ENCODE data around the gene SMCO1. TPM values are rescaled to one million over a fixed set of nuclear protein-coding genes. Genes with fewer than 3 reads are reported as not detected.
"Not testable (repeated sequence)": the region's sequence is repeated elsewhere in the genome, so short reads cannot be mapped to it uniquely, and the experiment has no call there.

Gene SMCO1
- polyA plus RNA-seq, 1 donor from 2014 or later = not detected

DNA sequence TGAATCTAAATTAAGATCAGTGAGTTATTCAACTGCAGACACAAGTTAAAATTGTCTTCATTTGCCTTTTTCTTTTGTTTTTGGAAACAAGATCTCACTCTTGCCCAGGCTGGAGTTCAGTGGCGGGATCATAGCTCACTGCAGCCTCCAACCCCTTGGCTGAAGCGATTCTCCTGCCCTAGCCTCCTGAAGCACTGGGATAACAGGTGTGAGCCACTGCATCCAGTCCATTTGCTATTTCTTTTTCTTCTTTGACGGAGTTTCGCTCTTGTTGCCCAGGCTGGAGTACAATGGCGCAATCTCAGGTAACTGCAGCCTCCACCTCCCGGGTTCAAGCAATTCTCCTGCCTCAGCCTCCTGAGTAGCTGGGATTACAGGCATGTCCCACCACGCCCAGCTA, 21.9 kb downstream of the SMCO1 start:
- H3K4me3 Mint-ChIP-seq = no peak overlapping the region
- peaks cover 11% of the 10 kb centered on the region for H3K36me3 Mint-ChIP-seq
- no peaks in the 10 kb centered on the region for H3K9me3 Mint-ChIP-seq
- H3K4me1 Mint-ChIP-seq = peaks cover 16 to 23% (median 21%) of the 10 kb centered on the region in 3 donors
- no peaks in the 10 kb centered on the region for H3K27me3 Mint-ChIP-seq
- no peak overlapping the region for H3K27ac Mint-ChIP-seq

DNA sequence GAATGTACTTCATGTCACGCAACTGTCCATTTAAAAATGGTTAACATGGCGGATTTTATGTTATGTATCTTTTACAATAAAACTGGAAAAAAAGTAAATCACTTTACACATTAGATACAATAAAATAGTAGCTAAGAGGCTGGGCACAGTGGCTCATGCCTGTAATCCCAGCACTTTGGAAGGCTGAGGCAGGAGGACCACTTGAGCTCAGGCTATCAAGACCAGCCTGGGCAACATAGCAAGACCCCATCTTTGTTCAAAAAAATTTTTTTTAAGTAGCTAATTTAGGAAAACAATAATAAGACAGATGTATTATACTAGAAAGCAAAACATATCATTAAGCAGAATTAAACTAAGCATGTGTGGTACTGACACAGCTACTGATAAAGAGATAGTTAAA, 23.1 kb downstream of the SMCO1 start:
- H3K4me3 Mint-ChIP-seq = no peak overlapping the region
- H3K4me1 Mint-ChIP-seq = peaks cover 12 to 21% (median 19%) of the 10 kb centered on the region in 3 donors
- no peak overlapping the region for H3K27ac Mint-ChIP-seq
- H3K9me3 Mint-ChIP-seq = no peaks in the 10 kb centered on the region
- peaks cover 10% of the 10 kb centered on the region for H3K36me3 Mint-ChIP-seq
- no peaks in the 10 kb centered on the region for H3K27me3 Mint-ChIP-seq

DNA sequence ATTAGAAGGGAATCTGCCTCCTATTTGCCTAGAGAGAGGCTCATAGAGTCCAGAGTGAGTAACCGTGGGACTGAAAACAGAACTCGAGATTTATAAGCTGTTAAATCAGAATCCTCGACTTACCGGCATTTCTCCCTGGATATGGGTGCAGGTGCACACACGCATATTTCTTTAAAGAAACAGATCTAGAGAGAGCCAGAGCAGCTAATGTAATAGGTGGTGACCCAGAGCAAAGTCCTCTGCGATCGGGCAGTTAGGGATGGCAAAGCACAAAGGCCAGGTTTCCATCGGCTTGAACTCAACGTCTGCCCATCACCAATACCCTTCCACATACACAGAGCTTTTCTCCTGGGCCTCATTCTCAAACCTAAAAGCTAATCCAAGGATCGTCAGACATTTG, 25.4 kb downstream of the SMCO1 start:
- Mint-ChIP-seq H3K9me3 (no peaks in the 10 kb centered on the region), H3K27ac (no peak overlapping the region), H3K4me3 (no peak overlapping the region), H3K36me3 (peaks cover 10% of the 10 kb centered on the region), H3K27me3 (no peaks in the 10 kb centered on the region), H3K4me1 (peaks cover 7 to 14% (median 10%) of the 10 kb centered on the region in 3 donors)

DNA sequence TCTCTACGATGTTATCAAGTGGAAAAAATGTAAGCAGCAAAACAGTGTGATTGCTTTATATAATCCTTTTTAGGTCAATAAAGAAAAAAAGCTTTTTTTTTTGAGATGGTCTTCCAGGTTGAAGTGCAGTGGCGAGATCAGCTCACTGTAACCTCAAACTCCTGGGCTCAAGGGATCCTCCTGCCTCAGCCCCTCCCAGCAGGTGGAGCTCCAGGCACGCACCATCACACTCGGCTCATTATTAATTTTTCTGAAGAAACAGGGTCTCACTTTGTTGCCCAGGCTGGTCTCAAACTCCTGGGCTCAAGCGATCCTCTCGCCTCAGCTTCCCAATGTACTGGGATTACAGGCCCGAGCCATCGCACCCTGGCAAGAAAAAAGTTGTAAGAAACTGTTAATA, 28.9 kb downstream of the SMCO1 start:
- peaks cover 0 to 4% (median 0%) of the 10 kb centered on the region in 3 donors for H3K4me1 Mint-ChIP-seq
- H3K36me3 Mint-ChIP-seq = peaks cover 6% of the 10 kb centered on the region
- H3K27ac Mint-ChIP-seq = no peak overlapping the region
- H3K4me3 Mint-ChIP-seq = no peak overlapping the region
- H3K9me3 Mint-ChIP-seq = no peaks in the 10 kb centered on the region
- H3K27me3 Mint-ChIP-seq = no peaks in the 10 kb centered on the region

DNA sequence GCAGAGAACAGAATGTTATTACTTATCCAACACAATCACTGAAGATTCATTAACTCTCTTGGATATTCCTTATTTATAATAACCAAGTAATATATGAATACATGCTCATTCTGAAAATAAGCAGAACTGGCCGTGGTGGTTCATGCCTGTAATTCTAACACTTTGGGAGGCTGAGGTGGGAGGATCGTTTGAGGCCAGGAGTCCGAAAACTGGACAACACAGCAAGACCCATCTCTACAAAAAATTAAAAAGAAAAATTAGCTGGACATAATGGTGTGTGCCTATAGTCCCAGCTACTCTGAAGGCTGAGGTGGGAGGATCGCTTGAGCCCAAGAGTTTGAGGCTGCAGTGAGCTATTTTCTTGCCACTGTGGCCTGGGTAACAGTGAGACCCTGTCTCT, 37.5 kb downstream of the SMCO1 start:
- Mint-ChIP-seq H3K36me3 (peaks cover 10% of the 10 kb centered on the region), H3K4me1 (no peaks in the 10 kb centered on the region), H3K27ac (no peak overlapping the region), H3K9me3 (no peaks in the 10 kb centered on the region), H3K4me3 (no peak overlapping the region), H3K27me3 (no peaks in the 10 kb centered on the region)

DNA sequence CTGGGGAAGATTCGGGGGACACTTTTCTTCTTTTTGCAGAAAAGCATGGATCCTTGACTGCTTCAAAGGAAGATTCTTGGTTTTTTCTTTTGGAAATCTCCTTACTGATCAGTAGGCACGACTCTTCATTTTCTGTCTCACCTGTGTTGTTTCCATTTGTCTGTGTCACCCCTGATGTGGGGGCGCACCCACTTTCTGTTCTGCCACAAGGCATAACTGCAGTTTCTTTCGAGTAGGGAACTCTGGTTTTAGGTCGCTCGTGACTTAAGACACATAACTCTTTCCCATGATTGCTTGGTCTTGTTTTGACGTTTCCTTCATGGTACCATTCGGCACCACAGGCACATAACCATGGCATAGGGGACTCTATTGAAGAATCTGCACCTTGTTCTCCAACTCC, 42.9 kb downstream of the SMCO1 start:
- Mint-ChIP-seq H3K4me3 (no peak overlapping the region), H3K27ac (peak overlapping the region in 1 of 3 donors; percentile 1), H3K27me3 (no peaks in the 10 kb centered on the region), H3K4me1 (peaks cover 0 to 2% (median 0%) of the 10 kb centered on the region in 3 donors), H3K9me3 (no peaks in the 10 kb centered on the region), H3K36me3 (peaks cover 12% of the 10 kb centered on the region)

DNA sequence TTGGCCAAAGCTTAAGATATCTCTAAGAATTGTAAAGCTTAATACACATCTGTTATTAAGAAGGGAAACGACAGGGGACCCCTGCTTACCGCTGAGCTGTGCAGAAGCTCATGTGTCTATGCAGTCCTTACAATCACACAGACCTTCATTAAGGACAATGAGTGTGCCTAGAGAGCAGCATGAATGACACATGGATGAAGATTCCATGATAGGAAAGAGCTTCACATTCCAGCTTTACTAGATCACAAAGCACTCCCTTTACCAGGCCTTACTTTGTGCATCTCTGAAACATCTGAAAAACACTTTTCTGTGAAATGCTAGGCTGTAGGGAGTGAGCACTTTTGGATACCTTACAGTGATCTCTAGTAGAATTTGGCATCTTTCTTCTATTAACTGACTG, 43.6 kb downstream of the SMCO1 start:
- H3K27me3 Mint-ChIP-seq = no peaks in the 10 kb centered on the region
- no peak overlapping the region for H3K27ac Mint-ChIP-seq
- peaks cover 8% of the 10 kb centered on the region for H3K36me3 Mint-ChIP-seq
- no peaks in the 10 kb centered on the region for H3K9me3 Mint-ChIP-seq
- H3K4me3 Mint-ChIP-seq = no peak overlapping the region
- H3K4me1 Mint-ChIP-seq = peaks cover 0 to 2% (median 0%) of the 10 kb centered on the region in 3 donors

DNA sequence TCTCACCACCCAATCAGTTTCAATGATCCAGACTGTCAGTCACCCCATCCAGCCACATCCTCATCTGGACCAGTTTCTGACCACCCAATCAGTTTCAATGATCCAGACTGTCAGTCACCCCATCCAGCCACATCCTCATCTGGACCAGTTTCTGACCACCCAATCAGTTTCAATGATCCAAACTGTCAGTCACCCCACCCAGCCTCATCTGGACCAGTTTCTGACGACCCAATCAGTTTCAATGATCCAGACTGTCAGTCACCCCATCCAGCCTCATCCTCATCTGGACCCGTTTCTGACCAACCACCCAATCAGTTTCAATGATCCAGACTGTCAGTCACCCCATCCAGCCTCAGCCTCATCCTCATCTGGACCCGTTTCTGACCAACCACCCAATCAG, 45.0 kb downstream of the SMCO1 start:
- H3K9me3 Mint-ChIP-seq, H3K27ac Mint-ChIP-seq, H3K4me3 Mint-ChIP-seq: not testable (repeated sequence)

DNA sequence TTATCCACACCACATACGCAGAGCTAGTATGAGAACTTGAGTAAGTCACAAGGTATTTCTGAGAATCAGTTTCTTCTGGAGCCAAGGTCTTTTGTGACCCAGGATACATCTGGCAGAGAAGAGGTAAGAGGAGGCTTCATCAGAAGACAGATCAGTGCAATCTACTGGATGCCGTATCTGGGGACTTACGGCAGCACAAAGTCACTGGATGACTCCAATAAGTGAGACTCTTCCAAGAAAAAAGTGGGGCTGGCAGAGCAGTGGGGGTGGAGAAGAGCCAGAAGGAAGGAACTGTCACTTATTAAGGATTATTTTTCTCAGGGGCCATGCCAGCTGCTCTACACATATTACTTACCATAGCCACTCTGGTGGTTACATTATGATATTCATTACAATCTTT, 51.3 kb downstream of the SMCO1 start:
- Mint-ChIP-seq H3K9me3 (peaks cover 0 to 2% (median 0%) of the 10 kb centered on the region in 3 donors), H3K4me1 (peaks cover 0 to 6% (median 0%) of the 10 kb centered on the region in 3 donors), H3K4me3 (no peak overlapping the region), H3K27me3 (no peaks in the 10 kb centered on the region), H3K36me3 (peaks cover 6% of the 10 kb centered on the region), H3K27ac (no peak overlapping the region)

More for the DNA sequence above, 45.0 kb downstream of the SMCO1 start:
- not testable (repeated sequence) for H3K4me1 Mint-ChIP-seq, H3K36me3 Mint-ChIP-seq, H3K27me3 Mint-ChIP-seq

DNA sequence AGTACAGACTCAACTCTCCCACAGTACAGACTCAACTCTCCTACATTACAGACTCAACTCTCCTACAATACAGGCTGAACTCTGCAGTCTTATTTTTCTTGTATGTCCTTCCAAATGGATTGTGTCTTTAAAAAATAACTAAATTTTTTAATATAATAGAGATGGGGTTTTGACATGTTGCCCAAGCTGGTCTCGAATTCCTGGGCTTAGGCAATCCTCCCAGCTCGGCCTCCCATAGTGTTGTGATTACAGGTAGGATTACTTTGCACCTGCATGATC, 51.7 kb downstream of the SMCO1 start:
- Mint-ChIP-seq H3K9me3 (peaks cover 0 to 2% (median 0%) of the 10 kb centered on the region in 3 donors), H3K27me3 (no peaks in the 10 kb centered on the region), H3K27ac (no peak overlapping the region), H3K36me3 (peaks cover 6% of the 10 kb centered on the region), H3K4me3 (no peak overlapping the region), H3K4me1 (peaks cover 0 to 6% (median 0%) of the 10 kb centered on the region in 3 donors)

DNA sequence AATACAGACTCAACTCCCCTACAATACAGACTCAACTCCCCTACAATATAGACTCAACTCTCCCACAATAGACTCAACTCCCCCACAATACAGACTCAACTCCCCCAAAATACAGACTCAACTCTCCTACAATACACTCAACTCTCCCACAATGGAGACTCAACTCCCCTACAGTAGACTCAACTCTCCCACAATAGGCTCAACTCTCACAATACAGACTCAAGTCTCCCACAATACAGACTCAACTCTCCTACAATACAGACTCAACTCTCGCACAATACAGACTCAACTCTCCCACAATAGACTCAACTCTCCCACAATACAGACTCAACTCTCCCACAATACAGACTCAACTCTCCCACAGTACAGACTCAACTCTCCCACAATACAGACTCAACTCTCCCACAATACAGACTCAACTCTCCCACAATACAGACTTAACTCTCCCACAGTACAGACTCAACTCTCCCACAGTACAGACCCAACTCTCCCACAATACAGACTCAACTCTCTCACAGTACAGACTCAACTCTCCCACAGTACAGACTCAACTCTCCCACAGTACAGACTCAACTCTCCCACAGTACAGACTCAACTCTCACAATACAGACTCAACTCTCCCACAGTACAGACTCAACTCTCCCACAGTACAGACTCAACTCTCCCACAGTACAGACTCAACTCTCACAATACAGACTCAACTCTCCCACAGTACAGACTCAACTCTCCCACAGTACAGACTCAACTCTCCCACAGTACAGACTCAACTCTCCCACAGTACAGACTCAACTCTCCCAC, 52.3 kb downstream of the SMCO1 start:
- H3K9me3 Mint-ChIP-seq, H3K27me3 Mint-ChIP-seq, H3K4me3 Mint-ChIP-seq, H3K36me3 Mint-ChIP-seq, H3K4me1 Mint-ChIP-seq, H3K27ac Mint-ChIP-seq: not testable (repeated sequence)

DNA sequence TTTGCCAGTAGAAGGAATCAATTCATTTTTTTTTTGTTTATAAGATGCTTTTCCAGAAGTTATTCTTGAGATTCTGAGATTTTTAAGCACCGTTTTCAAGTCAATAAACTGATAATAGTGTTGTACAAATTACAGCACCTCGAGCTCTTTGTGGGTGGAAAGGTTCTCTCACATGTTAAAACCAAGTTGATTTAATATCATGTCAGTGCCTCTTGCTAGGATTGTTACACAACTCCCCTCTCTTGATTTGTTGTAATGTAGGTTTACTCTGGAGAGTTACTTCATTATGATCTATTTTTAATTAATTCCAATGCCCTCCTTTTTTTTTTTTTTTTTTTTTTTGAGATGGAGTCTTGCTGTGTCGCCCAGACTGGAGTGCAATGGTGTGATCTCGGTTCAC, 57.1 kb downstream of the SMCO1 start:
- Mint-ChIP-seq H3K4me1 (peaks cover 0 to 4% (median 0%) of the 10 kb centered on the region in 3 donors), H3K9me3 (peaks cover 0 to 2% (median 0%) of the 10 kb centered on the region in 3 donors), H3K4me3 (no peak overlapping the region), H3K27me3 (no peaks in the 10 kb centered on the region), H3K27ac (no peak overlapping the region), H3K36me3 (peaks cover under 1% of the 10 kb centered on the region)

DNA sequence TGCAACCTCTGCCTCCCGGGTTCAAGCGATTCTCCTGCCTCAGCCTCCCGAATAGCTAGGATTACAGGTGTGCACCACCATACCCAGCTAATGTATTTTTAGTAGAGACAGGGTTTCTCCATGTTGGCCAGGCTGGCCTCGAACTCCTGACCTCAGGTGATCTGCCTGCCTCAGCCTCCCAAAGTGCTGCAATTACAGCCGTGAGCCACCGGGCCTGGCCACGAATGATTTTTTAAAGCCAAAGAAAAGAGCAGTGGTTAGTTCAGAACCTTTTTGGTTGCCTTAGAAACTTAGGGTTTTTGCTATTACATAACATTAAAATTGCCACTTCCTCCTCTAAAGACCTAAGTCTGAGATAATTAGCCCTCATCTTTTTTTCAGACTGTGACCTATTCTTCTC, 57.7 kb downstream of the SMCO1 start:
- H3K27ac Mint-ChIP-seq = peak overlapping the region in 2 of 3 donors; percentile 12 to 63
- not testable (repeated sequence) for H3K9me3 Mint-ChIP-seq

More for the DNA sequence above, 57.7 kb downstream of the SMCO1 start:
- H3K36me3 Mint-ChIP-seq, H3K4me3 Mint-ChIP-seq, H3K4me1 Mint-ChIP-seq, H3K27me3 Mint-ChIP-seq: not testable (repeated sequence)
